ENCODE data around the gene SNX5. TPM values are rescaled to one million over a fixed set of nuclear protein-coding genes. Genes with fewer than 3 reads are reported as not detected.
A peak's percentile ranks its signal among the peaks of the same experiment; 100 is the strongest.

The SNX5 gene
- total and polyA plus RNA-seq, 9 of the 15 experiments (the other 6 are each of a cell fraction or from before 2014, with no cell fraction given), result 53.5 to 276 (median 160) TPM

GRCh38 chr20:17916433-17916891 lies 52.1 kb downstream of the SNX5 start (continued):
- peak; percentile 11; the same call in 1 of the 2 replicates for TF ChIP-seq TEAD4 (IDR thresholded peaks at IDR 0.05; ENCODE audit: low read length)
- TF ChIP-seq TEAD4 (CRISPR knock-in tag; IDR thresholded peaks at IDR 0.05; ENCODE audit: borderline replicate concordance), result no peak
- peak; percentile 44; the same call in 1 of the 2 replicates for TF ChIP-seq TFAP4 (CRISPR knock-in tag; IDR thresholded peaks at IDR 0.05; ENCODE audit: borderline replicate concordance)
- TF ChIP-seq RCOR1 (IDR thresholded peaks at IDR 0.05; ENCODE audit: borderline replicate concordance in 1 of 2, low read depth in 2 of 2, low read length in 2 of 2), result 0 out of 4 replicates have a peak, but pooled peaks of 1 of the 2 experiments have one; percentile 54
- TF ChIP-seq CREBBP (IDR thresholded peaks at IDR 0.05; ENCODE audit: low read depth, low read length), result no peak
- TF ChIP-seq HDAC6 (IDR thresholded peaks at IDR 0.05; ENCODE audit: low read depth, low read length), result no peak

- Histone ChIP-seq H2AFZ (ENCODE audit: low read depth, low read length) (no peak overlapping the region), H3K9me1 (ENCODE audit: control insufficient read depth, insufficient read depth, low read length) (no peaks in the 10 kb centered on the region), H3K9me3 (replicated peaks; ENCODE audit: control insufficient read depth, insufficient read depth, low read depth, low read length) (no peaks in the 10 kb centered on the region), H3K27me3 (ENCODE audit: control insufficient read depth in 2 of 2, insufficient read depth in 2 of 2, low read length in 2 of 2) (no peaks in the 10 kb centered on the region), H3K4me2 (ENCODE audit: insufficient read depth, low read length) (no peak overlapping the region), H3K4me1 (replicated peaks in 1 of 2; ENCODE audit: control insufficient read depth in 2 of 2, insufficient read depth in 2 of 2, low read length in 2 of 2) (peaks cover 9 to 12% of the 10 kb centered on the region in 2 experiments), H3K9ac (ENCODE audit: insufficient read depth in 1 of 2, low read depth in 2 of 2, low read length in 2 of 2) (no peak overlapping the region), H3K27ac (ENCODE audit: extremely low read depth, low read depth, low read length) (no peak overlapping the region), H3K36me3 (ENCODE audit: control insufficient read depth, insufficient read depth, low read length) (no peaks in the 10 kb centered on the region), H3K4me3 (no peak overlapping the region), H4K20me1 (replicated peaks; ENCODE audit: control insufficient read depth, insufficient read depth, low read length) (no peaks in the 10 kb centered on the region), H3K79me2 (ENCODE audit: control insufficient read depth, insufficient read depth, low read length) (no peaks in the 10 kb centered on the region)
- POLR2A ChIA-PET, result interaction anchor here (1.1 kb wide), 1 partner anchor 10 kb away, joined by 6 read pairs; no protein-coding TSS in a partner anchor
- no peak for ATAC-seq
- intact Hi-C loops (cut with micrococcal nuclease), result no loop called here
- in situ Hi-C loops (cut with MboI), result no loop called here
- no peak for DNase-seq (ENCODE audit: extremely low read depth in 1 of 4, low spot score in 3 of 4)
- CTCF ChIA-PET (ENCODE audit: low intra/inter-chr PET ratio), result no interaction called here
- WGBS (ENCODE audit: insufficient coverage, low coverage, missing lambda C conversion rate), result 95% methylated on average over 4 of the region's 4 CpGs
- no TSS peak for BruUV-seq (replicated peaks)
- FAIRE-seq, result no peak
- TF ChIP-seq ZNF561 (CRISPR knock-in tag; conservative IDR thresholded peaks at IDR 0.05), result no peak
- no peak for TF ChIP-seq NFE2 (IDR thresholded peaks at IDR 0.05; ENCODE audit: low read depth)
- TF ChIP-seq ELF4 (CRISPR knock-in tag; IDR thresholded peaks at IDR 0.05), result no peak
- TF ChIP-seq NR1H2 (CRISPR knock-in tag; IDR thresholded peaks at IDR 0.05), result no peak
- TF ChIP-seq ZNF518B (CRISPR knock-in tag; IDR thresholded peaks at IDR 0.05), result no peak
- TF ChIP-seq ZNF740 (CRISPR knock-in tag; IDR thresholded peaks at IDR 0.05), result no peak
- TF ChIP-seq ZNF740 (tag; IDR thresholded peaks at IDR 0.05), result no peak
- TF ChIP-seq ZNF589 (CRISPR knock-in tag; IDR thresholded peaks at IDR 0.05; ENCODE audit: low read depth), result no peak
- TF ChIP-seq HDAC2 (IDR thresholded peaks at IDR 0.05), result no peak
- no peak for TF ChIP-seq OTX1 (CRISPR knock-in tag; IDR thresholded peaks at IDR 0.05)
- no peak for TF ChIP-seq FOXA1 (IDR thresholded peaks at IDR 0.05; ENCODE audit: borderline replicate concordance)
- TF ChIP-seq TAF9B (IDR thresholded peaks at IDR 0.05; ENCODE audit: partially characterized antibody), result no peak
Measured at GRCh38 chr20:17914957-17915356, 53.6 kb downstream of the SNX5 start.

Measured in K562 (cell line).